ENCODE data around the gene OBSL1.

- TF ChIP-seq RAD21 (IDR thresholded peaks at IDR 0.05; ENCODE audit: low read depth) (peak; percentile 51), REST (IDR thresholded peaks at IDR 0.05; ENCODE audit: low read depth) (no peak), CEBPB (IDR thresholded peaks at IDR 0.05) (no peak), FOXM1 (IDR thresholded peaks at IDR 0.05; ENCODE audit: borderline replicate concordance, low read depth) (no peak), EGR1 (IDR thresholded peaks at IDR 0.05) (peak; percentile 51; the same call in 1 of the 2 replicates), TAF1 (IDR thresholded peaks at IDR 0.05; ENCODE audit: low read depth) (no peak), TEAD4 (IDR thresholded peaks at IDR 0.05) (0 out of 2 replicates have a peak, but pooled peaks have one; percentile 12), EP300 (IDR thresholded peaks at IDR 0.05; ENCODE audit: borderline replicate concordance) (no peak), ZBTB7A (IDR thresholded peaks at IDR 0.05; ENCODE audit: low read depth) (0 out of 2 replicates have a peak, but pooled peaks have one; percentile 60), NFIC (IDR thresholded peaks at IDR 0.05) (peak; percentile 54; the same call in 1 of the 2 replicates), YY1 (IDR thresholded peaks at IDR 0.05; ENCODE audit: low read depth) (peak; percentile 69), CREB1 (IDR thresholded peaks at IDR 0.05; ENCODE audit: low read depth) (peak; percentile 38; the same call in 1 of the 2 replicates)
- TF ChIP-seq, protein P1, sequence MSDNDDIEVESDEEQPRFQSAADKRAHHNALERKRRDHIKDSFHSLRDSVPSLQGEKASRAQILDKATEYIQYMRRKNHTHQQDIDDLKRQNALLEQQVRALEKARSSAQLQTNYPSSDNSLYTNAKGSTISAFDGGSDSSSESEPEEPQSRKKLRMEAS (IDR thresholded peaks at IDR 0.05) = peak; percentile 84
Observed at GRCh38 chr2:219541611-219542180, 29.6 kb downstream of the OBSL1 start.
